C1 segment of cervical spinal cord (tissue), 14 donors: ENCODE measurements around the gene SMAD7.
"Not testable (repeated sequence)": the region's sequence is repeated elsewhere in the genome, so short reads cannot be mapped to it uniquely, and the experiment has no call there.

ENCODE experiments used
- DNase-seq, 14 donors: peaks; one replicate each; lab custom pipeline; 2025; lab: John Stamatoyannopoulos, UW

SMAD7 gene

DNA sequence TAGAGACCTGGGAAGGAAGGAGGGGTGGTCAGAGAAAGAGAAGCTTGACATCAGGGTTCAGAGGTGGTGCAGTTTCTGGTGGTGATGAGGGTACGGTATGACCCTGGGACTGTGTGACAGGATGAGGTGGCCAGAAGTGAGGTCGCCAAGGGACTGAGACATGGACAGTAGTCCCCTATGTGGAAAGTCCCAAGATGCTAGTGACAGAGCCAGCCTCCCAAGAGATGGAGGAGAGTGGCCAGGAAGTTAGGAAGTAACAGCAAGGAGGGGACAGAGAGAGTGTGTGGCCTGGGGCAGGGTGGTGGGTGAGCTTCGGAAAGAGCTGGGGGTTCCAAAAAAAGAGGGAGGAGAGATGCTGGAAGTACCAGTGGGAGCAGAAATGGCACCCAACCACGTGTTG, 66.0 kb downstream of the SMAD7 start:
- no peak for DNase-seq

DNA sequence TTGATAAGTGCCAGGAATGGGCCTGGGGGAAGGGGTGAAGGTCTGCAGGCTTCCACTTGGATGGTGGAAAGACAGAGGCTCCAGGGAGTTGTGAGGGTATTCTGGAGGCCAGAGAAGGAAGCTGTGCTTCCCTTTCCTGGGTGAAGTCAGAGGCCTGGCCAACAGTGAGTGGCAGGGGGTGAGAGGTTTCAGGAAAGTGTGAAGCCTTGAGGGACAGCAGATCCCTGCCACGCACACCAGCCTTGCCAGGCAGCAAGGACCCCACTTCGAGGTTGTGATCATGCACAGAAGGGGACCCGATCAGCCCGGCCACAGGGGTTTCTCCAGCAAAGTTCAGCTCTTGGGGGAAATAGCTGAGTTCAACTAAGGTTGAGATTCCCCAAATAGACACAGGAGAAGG, 66.5 kb downstream of the SMAD7 start:
- no peak for DNase-seq

DNA sequence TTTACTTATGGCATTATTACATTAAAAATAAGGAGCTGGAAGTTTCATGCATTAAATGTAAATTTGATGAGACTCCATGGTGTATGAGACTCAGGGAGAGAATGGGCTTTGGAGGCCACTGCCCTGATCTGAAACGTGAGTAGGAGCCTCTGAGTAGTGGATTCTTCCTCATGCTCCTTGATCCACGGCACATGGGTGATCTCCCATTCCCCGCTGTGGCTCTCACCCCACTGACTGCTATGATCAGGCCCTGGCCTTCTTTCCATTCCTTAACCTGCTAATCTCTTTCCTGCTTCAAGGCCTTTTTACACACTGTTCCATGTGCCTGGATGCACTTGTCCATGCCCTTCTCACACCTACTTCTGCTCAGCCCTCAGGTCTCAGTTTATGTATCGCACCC, 68.4 kb downstream of the SMAD7 start:
- no peak for DNase-seq

DNA sequence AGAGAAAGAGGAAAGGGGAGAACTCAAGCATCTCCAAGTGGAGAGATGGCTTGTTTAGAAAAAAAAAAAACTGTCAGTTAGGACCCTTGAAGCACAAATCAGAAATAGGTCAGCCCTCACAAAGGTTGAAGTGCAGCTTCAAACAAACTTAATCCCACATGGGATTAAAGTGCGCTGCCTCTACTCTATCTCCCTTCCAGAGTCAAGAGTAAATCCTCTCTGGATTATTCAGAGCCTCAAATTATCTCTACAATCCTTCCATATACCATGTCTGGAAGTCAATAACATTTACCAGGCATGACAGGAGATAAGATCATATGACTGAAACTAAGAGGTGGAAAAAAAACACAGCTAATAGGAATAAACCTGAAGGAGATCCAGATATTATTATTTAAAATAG, 69.8 kb downstream of the SMAD7 start:
- no peak for DNase-seq

DNA sequence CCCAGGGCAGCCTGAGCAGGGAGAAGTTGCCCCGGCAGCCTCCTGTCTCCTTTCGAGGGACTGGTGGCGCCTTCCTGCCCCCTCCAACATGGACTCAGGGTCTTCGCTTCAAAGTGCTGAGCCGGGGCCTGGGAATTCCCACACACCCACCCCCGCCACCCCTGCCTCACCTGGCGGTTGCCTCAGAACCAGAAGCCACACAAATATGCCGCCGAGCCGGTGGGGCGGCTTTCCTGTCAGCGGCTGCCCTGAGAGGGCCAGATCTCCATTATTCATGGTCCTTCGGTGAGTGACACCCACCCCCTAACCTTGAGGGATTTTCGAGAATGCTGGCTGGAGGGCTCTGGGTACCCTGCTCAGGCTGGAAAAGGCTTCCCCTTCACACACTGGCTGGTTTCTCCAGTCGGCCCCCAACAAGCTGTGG, 71.7 kb downstream of the SMAD7 start:
- DNase-seq: no peak

DNA sequence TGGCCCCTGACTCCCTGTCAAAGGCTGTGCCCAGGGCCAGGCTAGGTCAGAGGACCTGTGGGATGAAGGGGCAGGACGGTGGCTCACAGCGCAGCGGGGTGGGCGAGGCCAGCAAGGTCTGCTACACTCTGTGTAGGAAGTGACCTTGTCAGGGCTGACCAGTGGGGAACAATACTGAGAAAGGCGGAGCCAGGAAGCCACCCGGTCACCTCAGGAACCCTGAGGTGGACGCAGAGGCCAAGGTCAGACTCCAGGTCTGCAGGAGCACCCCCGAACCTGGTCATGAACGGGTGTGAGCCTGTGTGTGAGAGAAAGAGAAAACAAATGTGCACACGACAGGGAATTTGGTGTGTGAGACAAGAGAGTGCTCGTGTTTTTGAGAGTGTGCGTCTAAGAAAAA, 72.3 kb downstream of the SMAD7 start:
- no peak for DNase-seq

DNA sequence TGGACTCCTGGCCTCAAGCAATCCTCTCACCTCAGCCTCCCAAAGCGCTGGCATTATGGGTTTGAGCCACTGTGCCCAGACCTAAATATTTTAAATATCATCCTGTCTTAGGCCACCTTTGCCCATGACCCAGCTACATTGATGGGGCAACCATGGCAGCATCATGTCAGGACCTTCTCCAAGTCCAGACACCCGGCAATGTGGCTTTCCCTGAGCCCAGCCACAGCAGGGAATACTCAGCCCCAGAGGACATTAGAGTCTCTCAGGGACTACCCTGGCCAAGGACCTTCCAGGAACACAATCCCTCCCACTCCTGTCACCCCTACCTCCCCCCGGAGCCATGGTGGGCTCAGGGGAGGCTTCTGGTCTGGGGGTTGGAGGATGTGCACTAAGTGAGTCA, 72.8 kb downstream of the SMAD7 start:
- DNase-seq: no peak

DNA sequence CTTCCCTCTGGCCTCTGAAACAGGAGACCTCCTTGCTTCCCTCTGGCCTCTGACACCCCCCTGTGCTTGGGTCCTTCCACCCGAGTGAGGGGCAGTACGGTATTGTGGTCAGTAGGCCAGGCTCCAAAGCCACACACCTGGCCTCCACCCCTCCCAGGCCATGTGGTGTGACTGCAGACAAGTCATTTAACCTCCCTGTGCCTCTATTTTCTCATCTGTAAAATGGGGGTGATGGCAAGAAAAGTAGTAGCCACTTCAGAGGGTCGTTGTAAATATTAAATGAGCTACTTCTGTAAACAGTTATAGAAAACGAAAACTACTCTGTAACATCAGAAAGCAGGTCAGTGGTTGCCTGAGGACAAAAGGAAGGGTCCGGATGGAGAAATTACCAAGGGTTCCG, 74.2 kb downstream of the SMAD7 start:
- no peak for DNase-seq

DNA sequence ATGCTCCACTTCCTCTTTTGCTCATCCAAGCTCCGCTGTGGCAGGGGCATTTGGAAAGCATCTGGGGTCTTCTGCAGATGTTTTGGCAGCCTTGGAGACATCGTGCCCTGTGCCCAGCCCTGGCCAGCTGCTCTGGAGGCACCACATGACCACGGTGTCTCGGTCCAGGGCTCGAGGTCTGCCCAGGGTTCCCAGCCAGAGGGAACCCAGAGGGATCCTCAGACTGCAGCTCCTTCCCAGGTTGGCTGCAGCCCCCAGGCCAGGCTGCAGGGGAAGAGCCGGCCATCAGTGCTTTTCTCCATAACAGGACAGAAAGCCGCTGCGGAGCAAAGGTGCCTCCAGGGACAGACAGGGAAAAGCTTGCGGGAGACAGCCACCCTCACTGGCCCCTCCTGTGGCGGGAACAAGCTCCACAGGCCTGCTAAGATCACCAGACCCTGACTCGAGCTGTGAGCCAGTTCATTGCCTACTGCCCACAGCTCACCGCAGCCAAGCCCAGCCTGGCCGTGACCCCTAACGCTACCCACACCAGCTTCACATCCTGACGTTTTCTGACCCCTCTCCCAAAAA, 74.7 kb downstream of the SMAD7 start:
- no peak for DNase-seq

DNA sequence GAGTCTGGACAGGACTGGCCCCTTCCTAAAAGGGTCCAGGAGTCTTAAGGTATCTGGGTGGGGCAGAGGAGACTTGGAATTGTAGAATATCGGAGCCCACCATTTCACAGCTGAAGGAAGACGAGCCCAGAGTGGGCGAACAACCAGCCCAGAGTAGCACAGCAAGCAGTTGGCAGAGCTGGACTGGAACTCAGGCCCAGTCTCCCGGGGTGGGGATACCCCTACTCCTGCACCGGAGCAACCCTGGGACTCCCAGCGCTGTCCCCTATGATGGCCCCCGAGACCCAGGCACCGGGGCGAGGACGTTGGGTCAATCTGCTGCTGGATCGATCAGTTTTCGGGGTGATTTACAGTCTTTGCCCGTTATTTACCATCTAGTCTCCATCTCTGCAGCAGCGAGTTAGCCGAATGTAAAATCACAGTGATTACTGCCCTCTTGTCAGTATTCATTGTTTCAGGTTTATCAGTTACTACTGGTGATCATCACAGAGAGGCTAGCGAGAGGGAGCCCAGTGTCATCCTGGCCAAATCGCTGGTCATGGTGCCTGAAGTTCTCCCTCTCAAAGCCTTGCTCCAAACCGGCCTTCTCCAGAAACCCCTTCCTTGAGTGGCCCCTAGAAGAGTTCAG, 75.3 kb downstream of the SMAD7 start:
- no peak for DNase-seq

DNA sequence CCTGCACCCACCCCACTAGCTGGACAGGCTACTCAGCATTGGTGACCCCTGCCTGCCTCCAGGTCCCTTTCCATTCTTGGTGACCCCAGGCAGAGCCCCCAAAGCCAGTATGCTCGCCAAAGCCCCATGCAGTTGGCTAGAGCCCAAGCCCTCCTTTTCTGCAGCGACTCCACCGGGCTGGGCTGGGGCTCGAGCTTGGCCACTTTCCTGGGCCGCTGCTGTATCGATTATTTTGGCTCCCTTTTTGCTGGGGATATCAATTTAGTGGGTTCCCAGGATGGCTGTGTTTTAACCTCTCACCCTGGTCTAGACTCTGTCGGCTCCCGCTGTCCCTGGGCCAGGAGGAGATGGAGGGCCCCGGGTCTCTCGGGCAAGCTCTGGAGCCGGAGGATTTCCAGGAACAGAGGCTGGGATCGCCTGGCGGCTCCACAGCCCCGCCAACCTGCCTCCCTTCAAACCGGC, 76.0 kb downstream of the SMAD7 start:
- DNase-seq: no peak

DNA sequence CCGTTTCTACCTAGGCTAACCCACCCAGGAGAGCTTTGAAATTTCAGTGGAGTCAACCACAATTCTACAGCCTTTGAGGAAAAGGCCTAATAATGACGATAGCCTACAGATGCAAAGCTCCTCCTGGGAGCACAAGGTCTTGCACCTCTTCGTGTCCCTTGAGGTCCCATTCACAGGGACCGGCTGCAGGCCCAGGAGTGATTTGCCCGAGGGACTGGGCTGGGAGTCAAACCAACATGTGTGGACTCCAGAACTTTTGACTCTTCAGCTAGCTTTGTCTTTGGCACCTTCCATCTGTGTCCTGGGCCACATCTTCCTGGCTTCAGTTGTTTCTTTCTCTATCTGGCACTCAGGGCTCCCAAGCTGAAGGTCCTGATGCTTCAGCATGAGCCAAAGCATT, 76.5 kb downstream of the SMAD7 start:
- DNase-seq: no peak

DNA sequence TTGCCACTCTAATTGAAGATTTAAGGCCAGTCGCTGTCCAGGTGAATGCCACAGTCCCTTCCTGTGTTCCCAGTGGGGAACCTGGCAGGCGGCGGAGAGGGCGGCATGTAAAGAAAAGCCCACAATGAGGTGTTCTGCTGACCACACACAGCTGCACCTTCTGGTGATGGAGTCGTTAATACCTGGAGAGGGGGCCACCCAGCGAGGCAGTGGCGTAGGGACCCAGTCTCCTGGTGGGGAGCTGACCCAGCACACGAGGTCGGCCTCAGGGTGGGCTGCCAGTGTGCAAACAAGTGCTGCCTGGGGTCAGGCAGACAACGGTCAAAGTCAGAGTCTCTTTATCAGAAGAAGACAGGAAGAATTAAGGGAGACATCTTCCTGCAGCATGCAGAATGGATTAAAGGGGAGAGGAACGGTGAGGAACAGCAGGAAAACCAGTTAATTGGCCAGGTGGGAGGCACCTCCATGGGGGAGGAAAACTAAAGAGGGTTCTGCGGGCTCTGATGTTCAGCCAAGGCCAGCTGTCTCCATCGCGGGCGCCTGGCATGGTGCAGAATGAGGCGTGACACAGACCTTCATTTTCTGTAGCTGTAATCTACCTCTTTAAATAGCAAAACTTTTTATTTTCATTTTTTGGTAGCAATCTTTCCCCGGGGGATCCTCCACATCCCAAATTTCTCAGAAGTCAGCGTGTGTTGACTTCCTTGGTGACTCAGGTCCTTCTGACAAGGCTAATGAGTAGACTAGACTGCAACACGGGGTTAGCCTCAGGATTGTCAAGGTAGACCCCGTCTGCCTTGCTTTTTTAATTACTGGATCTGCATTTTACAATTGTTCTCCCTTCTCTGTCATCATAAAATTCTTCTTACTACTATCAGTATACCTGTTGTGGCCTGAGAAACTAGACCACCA, 78.3 kb downstream of the SMAD7 start:
- no peak for DNase-seq

DNA sequence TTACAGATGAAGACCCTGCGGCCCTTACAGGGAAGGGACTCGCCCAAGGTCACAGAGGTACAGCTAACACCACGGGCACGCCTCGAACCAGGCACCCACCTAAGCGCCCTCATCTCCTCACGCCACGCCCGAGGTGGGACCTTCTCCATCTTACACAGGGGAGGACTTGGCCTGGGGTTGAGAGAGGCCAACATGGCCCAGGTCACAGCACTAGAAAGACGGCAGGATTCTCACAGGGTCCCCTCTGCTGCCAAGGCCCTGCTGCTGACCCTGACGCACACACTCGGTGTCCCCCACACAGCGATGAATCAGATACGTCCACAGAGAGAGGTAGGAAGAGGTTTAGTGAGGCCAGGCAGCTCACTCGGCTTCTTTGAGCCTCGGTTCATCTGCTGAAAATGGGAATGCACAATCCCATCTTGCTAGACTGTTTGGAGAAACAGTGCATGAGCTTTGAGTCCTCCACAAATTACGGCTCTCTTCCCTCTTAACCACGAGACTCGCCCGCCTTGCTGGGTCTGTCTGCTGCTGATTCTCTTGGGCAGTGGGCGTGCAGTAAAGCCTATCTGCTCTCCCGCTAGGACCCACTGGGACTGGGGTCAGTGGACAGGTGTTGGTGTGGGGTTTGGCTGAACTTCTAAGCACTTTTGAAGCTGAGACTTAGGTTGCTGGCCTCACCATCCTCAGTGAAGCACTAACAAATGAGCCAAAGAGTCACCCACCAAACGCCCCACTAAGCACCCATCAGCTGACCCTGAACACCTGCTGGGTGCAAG, 79.2 kb downstream of the SMAD7 start:
- DNase-seq: no peak

DNA sequence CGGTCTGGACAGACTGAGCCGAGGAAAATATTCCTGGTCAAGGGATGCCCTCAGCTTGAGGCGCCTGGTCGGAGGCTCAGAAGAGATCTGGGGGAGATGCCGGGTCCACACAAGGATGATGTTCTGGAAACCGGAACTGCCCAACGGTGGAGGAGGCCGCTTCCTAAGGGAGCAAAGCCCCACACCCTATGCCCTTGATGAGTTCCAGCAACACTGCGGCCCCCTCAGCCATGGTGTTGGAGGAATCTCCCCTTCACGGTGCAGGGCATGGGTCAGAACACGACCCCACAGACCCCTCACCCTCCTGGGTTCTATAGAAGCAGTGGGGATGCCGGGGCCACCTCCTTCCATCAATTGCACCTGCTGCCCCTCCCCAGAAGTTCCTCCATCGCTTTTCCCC, 79.8 kb downstream of the SMAD7 start:
- not testable (repeated sequence) for DNase-seq
